Measurements from ENCODE around the gene TBL3. TPM values are rescaled to one million over a fixed set of nuclear protein-coding genes. Genes with fewer than 3 reads are reported as not detected.
A peak's percentile ranks its signal among the peaks of the same experiment; 100 is the strongest.

TBL3 gene
- total and polyA plus RNA-seq, 9 of the 15 experiments (the other 6 are each of a cell fraction or from before 2014, with no cell fraction given), result 0.97 to 117 (median 24.5) TPM

- TF ChIP-seq, protein P1, sequence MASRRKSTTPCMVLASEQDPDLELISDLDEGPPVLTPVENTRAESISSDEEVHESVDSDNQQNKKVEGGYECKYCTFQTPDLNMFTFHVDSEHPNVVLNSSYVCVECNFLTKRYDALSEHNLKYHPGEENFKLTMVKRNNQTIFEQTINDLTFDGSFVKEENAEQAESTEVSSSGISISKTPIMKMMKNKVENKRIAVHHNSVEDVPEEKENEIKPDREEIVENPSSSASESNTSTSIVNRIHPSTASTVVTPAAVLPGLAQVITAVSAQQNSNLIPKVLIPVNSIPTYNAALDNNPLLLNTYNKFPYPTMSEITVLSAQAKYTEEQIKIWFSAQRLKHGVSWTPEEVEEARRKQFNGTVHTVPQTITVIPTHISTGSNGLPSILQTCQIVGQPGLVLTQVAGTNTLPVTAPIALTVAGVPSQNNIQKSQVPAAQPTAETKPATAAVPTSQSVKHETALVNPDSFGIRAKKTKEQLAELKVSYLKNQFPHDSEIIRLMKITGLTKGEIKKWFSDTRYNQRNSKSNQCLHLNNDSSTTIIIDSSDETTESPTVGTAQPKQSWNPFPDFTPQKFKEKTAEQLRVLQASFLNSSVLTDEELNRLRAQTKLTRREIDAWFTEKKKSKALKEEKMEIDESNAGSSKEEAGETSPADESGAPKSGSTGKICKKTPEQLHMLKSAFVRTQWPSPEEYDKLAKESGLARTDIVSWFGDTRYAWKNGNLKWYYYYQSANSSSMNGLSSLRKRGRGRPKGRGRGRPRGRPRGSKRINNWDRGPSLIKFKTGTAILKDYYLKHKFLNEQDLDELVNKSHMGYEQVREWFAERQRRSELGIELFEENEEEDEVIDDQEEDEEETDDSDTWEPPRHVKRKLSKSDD (conservative IDR thresholded peaks at IDR 0.05; ENCODE audit: low read length), result no peak
- TF ChIP-seq, protein P2, sequence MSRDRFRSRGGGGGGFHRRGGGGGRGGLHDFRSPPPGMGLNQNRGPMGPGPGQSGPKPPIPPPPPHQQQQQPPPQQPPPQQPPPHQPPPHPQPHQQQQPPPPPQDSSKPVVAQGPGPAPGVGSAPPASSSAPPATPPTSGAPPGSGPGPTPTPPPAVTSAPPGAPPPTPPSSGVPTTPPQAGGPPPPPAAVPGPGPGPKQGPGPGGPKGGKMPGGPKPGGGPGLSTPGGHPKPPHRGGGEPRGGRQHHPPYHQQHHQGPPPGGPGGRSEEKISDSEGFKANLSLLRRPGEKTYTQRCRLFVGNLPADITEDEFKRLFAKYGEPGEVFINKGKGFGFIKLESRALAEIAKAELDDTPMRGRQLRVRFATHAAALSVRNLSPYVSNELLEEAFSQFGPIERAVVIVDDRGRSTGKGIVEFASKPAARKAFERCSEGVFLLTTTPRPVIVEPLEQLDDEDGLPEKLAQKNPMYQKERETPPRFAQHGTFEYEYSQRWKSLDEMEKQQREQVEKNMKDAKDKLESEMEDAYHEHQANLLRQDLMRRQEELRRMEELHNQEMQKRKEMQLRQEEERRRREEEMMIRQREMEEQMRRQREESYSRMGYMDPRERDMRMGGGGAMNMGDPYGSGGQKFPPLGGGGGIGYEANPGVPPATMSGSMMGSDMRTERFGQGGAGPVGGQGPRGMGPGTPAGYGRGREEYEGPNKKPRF (IDR thresholded peaks at IDR 0.05; ENCODE audit: low read depth, low read length), result no peak
- no peak for TF ChIP-seq MLLT1 (IDR thresholded peaks at IDR 0.05)
- no peak for TF ChIP-seq CCAR2 (IDR thresholded peaks at IDR 0.05; ENCODE audit: low read depth, low read length)
- TF ChIP-seq SP1 (CRISPR knock-in tag; IDR thresholded peaks at IDR 0.05), result peak; percentile 3; the same call in 1 of the 2 replicates
- TF ChIP-seq CBX5 (IDR thresholded peaks at IDR 0.05; ENCODE audit: borderline replicate concordance, low read depth), result no peak
- 0 out of 2 replicates have a peak, but pooled peaks have one; percentile 26 for TF ChIP-seq CREB3 (tag; conservative IDR thresholded peaks at IDR 0.05; ENCODE audit: low read depth)
- TF ChIP-seq DNMT1 (IDR thresholded peaks at IDR 0.05), result no peak
- TF ChIP-seq TCF7 (IDR thresholded peaks at IDR 0.05; ENCODE audit: borderline replicate concordance), result no peak
- no peak for TF ChIP-seq TEAD4 (IDR thresholded peaks at IDR 0.05; ENCODE audit: low read length)
- no peak for TF ChIP-seq TEAD4 (CRISPR knock-in tag; IDR thresholded peaks at IDR 0.05; ENCODE audit: borderline replicate concordance)
- TF ChIP-seq ATF1 (CRISPR knock-in tag; IDR thresholded peaks at IDR 0.05), result no peak
- TF ChIP-seq ATF1 (tag; IDR thresholded peaks at IDR 0.05), result peak; percentile 50; the same call in 1 of the 2 replicates
- no peak for TF ChIP-seq CREB1 (IDR thresholded peaks at IDR 0.05)
- peak; percentile 49; the same call in 1 of the 2 replicates for TF ChIP-seq CREB1 (CRISPR knock-in tag; IDR thresholded peaks at IDR 0.05)
- peak; percentile 78 for TF ChIP-seq RBM25 (IDR thresholded peaks at IDR 0.05; ENCODE audit: low read depth, low read length, severe bottlenecking)
- 0 out of 2 replicates have a peak, but pooled peaks have one; percentile 62 for TF ChIP-seq NR2C2 (CRISPR knock-in tag; IDR thresholded peaks at IDR 0.05)
- TF ChIP-seq NR2C2 (tag; IDR thresholded peaks at IDR 0.05), result no peak
- 0 out of 2 replicates have a peak, but pooled peaks have one; percentile 4 for TF ChIP-seq ETV1 (tag; conservative IDR thresholded peaks at IDR 0.05; ENCODE audit: low read depth)
- no peak for TF ChIP-seq ETS2 (tag; IDR thresholded peaks at IDR 0.05; ENCODE audit: borderline replicate concordance, poor library complexity, severe bottlenecking)
- 0 out of 4 replicates have a peak, but pooled peaks of 1 of the 2 experiments have one; percentile 3 for TF ChIP-seq RCOR1 (IDR thresholded peaks at IDR 0.05; ENCODE audit: borderline replicate concordance in 1 of 2, low read depth in 2 of 2, low read length in 2 of 2)
- TF ChIP-seq, protein P3, sequence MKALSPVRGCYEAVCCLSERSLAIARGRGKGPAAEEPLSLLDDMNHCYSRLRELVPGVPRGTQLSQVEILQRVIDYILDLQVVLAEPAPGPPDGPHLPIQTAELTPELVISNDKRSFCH (CRISPR knock-in tag; IDR thresholded peaks at IDR 0.05), result no peak
- TF ChIP-seq, protein P3 (tag; IDR thresholded peaks at IDR 0.05), result peak; percentile 86
Measured at GRCh38 chr16:1991588-1991947, 19.7 kb downstream of the TBL3 start (continued).
